Measurements from ENCODE around the gene MYL6B.
"Not testable (repeated sequence)": the region's sequence is repeated elsewhere in the genome, so short reads cannot be mapped to it uniquely, and the experiment has no call there.

DNA sequence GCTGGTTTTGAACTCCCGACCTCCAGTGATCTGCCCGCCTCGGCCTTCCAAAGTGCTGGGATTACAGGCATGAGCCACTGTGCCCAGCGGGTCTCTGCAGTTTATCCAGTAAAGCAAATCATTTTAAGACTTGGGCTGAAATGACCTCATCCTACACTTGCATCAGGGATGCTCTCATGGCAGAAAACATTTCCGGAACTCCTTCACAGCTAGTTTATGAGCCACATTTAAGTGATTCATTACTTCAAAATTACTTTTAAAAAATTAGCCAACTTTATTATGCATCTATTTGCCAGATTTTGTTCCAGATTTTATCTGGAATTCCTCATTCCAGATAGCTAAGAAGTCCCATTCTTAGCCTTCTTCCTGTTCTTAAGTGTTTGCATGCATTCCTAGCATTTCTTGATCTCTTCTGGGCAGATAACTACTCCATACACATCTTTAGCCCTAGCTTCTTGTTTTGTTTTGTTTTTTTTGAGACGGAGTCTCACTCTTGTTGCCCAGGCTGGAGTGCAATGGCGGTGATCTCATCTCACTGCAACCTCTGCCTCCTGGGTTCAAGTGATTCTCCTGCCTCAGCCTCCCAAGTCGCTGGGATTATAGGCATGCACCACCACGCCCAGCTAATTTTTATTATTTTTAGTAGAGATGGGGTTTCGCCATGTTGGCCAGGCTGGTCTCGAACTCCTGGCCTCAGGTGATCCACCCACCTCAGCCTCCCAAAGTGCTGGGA lies 44.6 kb downstream of the MYL6B start:
- TF ChIP-seq, protein P1, sequence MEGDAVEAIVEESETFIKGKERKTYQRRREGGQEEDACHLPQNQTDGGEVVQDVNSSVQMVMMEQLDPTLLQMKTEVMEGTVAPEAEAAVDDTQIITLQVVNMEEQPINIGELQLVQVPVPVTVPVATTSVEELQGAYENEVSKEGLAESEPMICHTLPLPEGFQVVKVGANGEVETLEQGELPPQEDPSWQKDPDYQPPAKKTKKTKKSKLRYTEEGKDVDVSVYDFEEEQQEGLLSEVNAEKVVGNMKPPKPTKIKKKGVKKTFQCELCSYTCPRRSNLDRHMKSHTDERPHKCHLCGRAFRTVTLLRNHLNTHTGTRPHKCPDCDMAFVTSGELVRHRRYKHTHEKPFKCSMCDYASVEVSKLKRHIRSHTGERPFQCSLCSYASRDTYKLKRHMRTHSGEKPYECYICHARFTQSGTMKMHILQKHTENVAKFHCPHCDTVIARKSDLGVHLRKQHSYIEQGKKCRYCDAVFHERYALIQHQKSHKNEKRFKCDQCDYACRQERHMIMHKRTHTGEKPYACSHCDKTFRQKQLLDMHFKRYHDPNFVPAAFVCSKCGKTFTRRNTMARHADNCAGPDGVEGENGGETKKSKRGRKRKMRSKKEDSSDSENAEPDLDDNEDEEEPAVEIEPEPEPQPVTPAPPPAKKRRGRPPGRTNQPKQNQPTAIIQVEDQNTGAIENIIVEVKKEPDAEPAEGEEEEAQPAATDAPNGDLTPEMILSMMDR (conservative IDR thresholded peaks at IDR 0.05; ENCODE audit: low read depth, low read length), result not testable (repeated sequence)
- not testable (repeated sequence) for TF ChIP-seq EZH2phosphoT487 (IDR thresholded peaks at IDR 0.05; ENCODE audit: borderline replicate concordance, low read length); EZH2 (IDR thresholded peaks at IDR 0.05; ENCODE audit: low read length, unreplicated experiment)
